ENCODE data around the gene SRSF4. TPM values are rescaled to one million over a fixed set of nuclear protein-coding genes. Genes with fewer than 3 reads are reported as not detected.
"Not testable (repeated sequence)": the region's sequence is repeated elsewhere in the genome, so short reads cannot be mapped to it uniquely, and the experiment has no call there.

The SRSF4 gene
- total RNA-seq, 1 donor from 2014 or later = 52.4 TPM

- intact Hi-C loops (cut with DNase I) = no loop called here
- DNase-seq (ENCODE audit: missing footprints) = no peak
- no peak for ATAC-seq
Measured at GRCh38 chr1:29119121-29119929, 62.4 kb downstream of the SRSF4 start.

DNA sequence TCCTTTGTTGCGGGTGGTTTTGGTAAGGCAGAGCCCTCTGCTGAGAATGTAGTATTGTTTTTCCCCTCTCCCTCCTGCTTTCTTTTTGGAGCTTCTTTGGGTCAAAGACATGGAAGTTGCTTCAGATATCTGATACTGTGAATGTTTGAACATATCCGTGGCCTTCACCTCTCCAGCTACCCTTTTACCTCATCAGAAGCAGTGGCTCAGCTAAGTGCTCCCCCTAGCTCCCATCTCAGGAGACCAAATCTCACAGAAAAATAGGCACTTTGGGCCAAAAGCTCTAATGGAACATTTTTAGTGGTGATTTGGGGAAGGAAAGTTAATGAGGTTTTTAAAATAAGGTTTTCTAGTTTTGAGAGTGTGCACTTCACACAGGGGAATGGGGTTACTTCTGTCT lies 64.3 kb downstream of the SRSF4 start:
- DNase-seq (ENCODE audit: missing footprints) = no peak
- intact Hi-C loops (cut with DNase I) = no loop called here
- no peak for ATAC-seq

DNA sequence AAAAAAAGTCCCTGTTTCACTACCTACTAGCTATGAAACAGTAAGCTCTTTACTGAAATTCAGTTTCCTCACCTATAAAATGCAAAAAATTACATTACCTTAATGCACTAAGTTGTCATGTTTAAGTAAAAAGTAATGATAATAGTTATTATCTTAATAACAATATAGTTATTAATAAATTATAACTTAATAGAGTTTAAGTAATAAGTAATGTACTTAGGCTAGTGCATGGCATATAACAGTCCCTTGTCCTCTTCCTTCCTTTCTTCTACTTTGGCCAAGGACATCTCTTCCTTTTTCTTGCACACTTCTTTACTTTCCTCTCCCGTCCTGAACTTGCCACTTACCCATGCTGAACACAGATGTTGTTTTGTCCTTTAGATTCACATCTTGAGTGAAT lies 67.0 kb downstream of the SRSF4 start:
- ATAC-seq (no peak), DNase-seq (ENCODE audit: missing footprints) (no peak)
- intact Hi-C loops (cut with DNase I) = no loop called here

GRCh38 chr1:29113413-29114117 lies 68.1 kb downstream of the SRSF4 start:
- ATAC-seq (no peak), DNase-seq (ENCODE audit: missing footprints) (no peak)
- intact Hi-C loops (cut with DNase I) = no loop called here

DNA sequence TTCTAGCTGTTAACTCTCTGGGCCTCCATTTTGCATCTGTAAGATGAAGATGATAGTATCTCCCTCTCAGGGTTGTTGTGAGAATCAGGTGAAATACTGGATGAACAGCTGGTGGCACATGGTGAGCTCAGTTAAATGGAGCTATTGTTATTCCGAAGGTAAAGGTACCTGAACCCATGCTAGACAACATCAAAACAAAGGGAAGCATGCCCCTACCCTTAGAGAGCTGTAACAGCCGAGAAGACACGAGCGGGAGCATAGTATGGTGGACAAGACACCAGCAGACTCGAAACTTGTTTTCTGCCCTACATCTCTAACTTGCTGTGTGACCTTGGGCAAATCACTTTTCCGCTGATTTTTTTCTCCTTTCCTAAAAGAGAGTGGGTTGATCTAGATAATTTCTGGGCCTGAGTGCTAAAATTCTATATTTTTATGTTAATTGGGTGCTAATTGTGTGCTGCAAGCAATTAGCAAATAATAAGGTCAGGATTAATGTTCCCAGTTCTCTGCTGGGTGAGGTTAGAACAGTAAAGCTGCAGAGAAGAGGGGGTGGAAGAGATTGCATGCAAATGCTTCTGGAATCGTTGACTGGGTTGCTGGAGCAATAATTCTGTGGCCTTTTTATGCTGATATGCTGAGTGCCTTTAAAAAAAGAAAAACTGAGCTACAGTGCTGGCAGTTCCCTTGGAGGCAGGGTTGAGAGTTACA lies 68.8 kb downstream of the SRSF4 start:
- intact Hi-C loops (cut with DNase I) = no loop called here
- ATAC-seq (no peak), DNase-seq (ENCODE audit: missing footprints) (no peak)

DNA sequence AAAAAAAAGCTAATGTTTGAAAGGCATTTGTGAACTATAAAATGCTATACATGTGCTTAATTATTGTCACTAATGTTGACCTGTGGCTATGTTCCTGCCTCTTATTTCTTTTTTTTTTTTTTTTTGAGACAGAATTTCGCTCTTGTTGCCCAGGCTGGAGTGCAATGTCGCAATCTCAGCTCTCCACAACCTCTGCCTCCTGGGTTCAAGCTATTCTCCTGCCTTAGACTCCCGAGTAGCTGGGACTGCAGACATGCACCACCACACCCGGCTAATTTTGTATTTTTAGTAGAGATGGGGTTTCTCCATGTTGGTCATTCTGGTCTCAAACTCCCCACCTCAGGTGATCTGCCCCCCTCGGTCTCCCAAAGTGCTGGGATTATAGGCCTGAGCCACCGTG lies 73.7 kb downstream of the SRSF4 start:
- DNase-seq (ENCODE audit: missing footprints); ATAC-seq; intact Hi-C loops (cut with DNase I): not testable (repeated sequence)

DNA sequence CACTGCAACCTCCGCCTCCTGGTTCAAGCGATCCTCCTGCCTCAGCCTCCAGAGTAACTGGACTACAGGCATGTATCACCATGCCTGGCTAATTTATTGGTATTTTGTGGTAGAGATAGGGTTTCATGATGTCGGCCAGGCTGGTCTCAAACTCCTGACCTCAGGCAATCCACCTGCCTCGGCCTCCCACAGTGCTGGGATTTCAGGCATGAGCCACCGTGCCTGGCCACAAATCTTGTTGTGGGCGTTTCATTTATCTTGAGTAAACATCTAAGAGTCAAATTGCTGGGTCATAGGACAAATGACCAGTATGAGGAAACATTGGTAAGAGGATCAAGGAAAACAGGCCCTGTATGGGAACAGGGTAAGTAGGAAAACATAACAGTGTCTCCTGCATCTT lies 75.9 kb downstream of the SRSF4 start:
- DNase-seq (ENCODE audit: missing footprints) (no peak), ATAC-seq (no peak)
- intact Hi-C loops (cut with DNase I) = no loop called here

GRCh38 chr1:29100487-29100886 lies 81.2 kb downstream of the SRSF4 start:
- no peak for DNase-seq (ENCODE audit: missing footprints)
- ATAC-seq = no peak
- intact Hi-C loops (cut with DNase I) = no loop called here

GRCh38 chr1:29099286-29099685 lies 82.4 kb downstream of the SRSF4 start:
- intact Hi-C loops (cut with DNase I) = no loop called here
- ATAC-seq = no peak

More at GRCh38 chr1:29099286-29099685, 82.4 kb downstream of the SRSF4 start:
- no peak for DNase-seq (ENCODE audit: missing footprints)

Other genes starting within 250 kb of the SRSF4 start
- 2.1 TPM for gene TMEM200B, start 58.0 kb downstream of the SRSF4 start, total RNA-seq
- 35.4 TPM for gene MECR, start 49.0 kb upstream of the SRSF4 start, total RNA-seq
- gene PTPRU, start 54.6 kb upstream of the SRSF4 start, total RNA-seq = 23.5 TPM